Left ventricle myocardium inferior (tissue), 1 donor: Measurements from ENCODE around the gene DPM3. TPM values are rescaled to one million over a fixed set of nuclear protein-coding genes. Genes with fewer than 3 reads are reported as not detected.

ENCODE experiments used
- DNase-seq: peaks from one replicate; pipeline ENCODE4 v3.0.0-alpha.2; 2020
- H3K27ac ChIP-seq: fragments of 200-600 bp; replicated peaks from 2 replicates; pipeline ENCODE4 v1.8.0; 2021
- H3K27me3 ChIP-seq: fragments of 200-600 bp; 2 replicates; pipeline ENCODE4 v1.8.0; 2021; ENCODE audit warnings: low read depth
- H3K36me3 ChIP-seq: fragments of 200-600 bp; 2 replicates; pipeline ENCODE4 v1.8.0; 2021
- H3K4me1 ChIP-seq: fragments of 200-600 bp; 2 replicates; pipeline ENCODE4 v1.8.0; 2021
- H3K4me3 ChIP-seq: fragments of 200-600 bp; 2 replicates; pipeline ENCODE4 v1.8.0; 2021; ENCODE audit warnings: mild to moderate bottlenecking, moderate library complexity
- H3K9me3 ChIP-seq: fragments of 200-600 bp; replicated peaks from 2 replicates; pipeline ENCODE4 v1.8.0; 2021
- CTCF ChIP-seq: fragments of 200-600 bp; IDR thresholded peaks from 2 replicates; pipeline ENCODE4 v1.8.0; 2021; ENCODE audit warnings: antibody characterized with exemption, mild to moderate bottlenecking, borderline replicate concordance
- intact Hi-C: fragments of 100-400 bp; cut with micrococcal nuclease; formaldehyde crosslinking; loops from one replicate; pipeline ENCODE4 v1.11.0; 2022
- total RNA-seq: library from RNA; stranded (reverse); fragmentation: NEBNext Ultra II Directional; extraction: Animal tissue kit (Norgen Biotek cat#: 25700); gene quantifications from one replicate; pipeline ENCODE4 v1.2.1, GENCODE V29; 2021
- donor health status: DM: no; HTN: yes; CAD: no; lungs with severe emphysema.

Gene DPM3
- total RNA-seq, 1 donor from 2014 or later, result 54.5 TPM

DNA sequence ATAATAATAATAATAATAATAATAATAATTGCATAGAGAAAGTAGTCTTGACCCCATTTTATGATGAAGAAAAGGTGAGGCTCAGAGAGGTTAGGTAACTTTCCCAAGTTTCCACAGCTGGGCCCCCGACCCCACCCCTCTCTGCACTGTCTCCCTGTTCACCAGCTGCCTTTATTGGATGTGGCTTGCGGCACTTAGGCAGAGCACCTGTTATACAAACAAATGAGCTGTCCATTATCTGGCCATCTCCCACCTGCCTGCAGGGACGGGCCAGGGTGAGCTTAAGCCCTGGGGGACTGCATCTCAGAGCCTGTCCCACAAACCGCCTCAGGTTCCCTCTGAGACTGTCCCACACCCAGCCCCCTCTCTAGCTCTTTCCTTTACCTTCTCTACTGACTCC is 22.7 kb downstream of the DPM3 start:
- no peak overlapping the region for H3K27ac ChIP-seq
- H3K27me3 ChIP-seq, result no peaks in the 10 kb centered on the region
- TF ChIP-seq CTCF, result no peak
- H3K4me1 ChIP-seq, result no peaks in the 10 kb centered on the region
- DNase-seq, result no peak
- intact Hi-C loops, result no loop called here
- H3K4me3 ChIP-seq, result no peak overlapping the region
- no peaks in the 10 kb centered on the region for H3K36me3 ChIP-seq
- H3K9me3 ChIP-seq, result no peaks in the 10 kb centered on the region

DNA sequence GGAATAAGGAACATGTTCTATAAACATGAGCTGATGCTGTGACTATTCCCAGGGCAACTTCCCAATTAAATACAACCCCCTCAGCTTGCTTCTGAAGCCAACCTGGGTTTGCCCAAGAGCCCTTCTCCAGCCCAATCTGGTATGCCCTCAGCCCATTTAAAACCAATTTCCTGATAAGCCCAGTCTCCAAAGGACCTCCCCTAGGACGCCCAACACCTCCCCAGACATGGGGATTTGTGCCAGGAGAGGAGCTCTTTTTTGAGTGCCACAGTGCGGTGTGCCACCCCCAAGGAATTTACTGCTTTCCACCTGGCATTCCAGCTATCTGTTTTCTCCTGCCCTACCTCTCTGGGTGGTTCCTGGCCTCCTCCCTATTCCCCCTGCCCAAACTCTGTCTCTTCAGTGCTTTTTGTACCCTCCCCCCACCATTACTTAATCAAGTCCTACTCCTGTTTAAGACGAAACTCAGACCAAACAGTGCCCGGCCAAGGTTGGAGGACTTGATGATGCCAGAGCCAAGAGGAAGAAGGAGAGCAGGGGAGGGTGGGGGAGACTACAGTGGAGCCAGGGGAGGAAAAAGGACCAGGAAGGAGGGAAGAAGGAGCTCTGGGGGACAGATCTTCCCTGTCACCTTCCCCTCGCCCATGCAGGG is 24.1 kb downstream of the DPM3 start:
- Histone ChIP-seq H3K36me3 (no peaks in the 10 kb centered on the region), H3K27ac (no peak overlapping the region), H3K4me3 (no peak overlapping the region), H3K4me1 (no peaks in the 10 kb centered on the region), H3K27me3 (no peaks in the 10 kb centered on the region), H3K9me3 (no peaks in the 10 kb centered on the region)
- DNase-seq, result no peak
- TF ChIP-seq CTCF, result no peak
- intact Hi-C loops, result no loop called here

DNA sequence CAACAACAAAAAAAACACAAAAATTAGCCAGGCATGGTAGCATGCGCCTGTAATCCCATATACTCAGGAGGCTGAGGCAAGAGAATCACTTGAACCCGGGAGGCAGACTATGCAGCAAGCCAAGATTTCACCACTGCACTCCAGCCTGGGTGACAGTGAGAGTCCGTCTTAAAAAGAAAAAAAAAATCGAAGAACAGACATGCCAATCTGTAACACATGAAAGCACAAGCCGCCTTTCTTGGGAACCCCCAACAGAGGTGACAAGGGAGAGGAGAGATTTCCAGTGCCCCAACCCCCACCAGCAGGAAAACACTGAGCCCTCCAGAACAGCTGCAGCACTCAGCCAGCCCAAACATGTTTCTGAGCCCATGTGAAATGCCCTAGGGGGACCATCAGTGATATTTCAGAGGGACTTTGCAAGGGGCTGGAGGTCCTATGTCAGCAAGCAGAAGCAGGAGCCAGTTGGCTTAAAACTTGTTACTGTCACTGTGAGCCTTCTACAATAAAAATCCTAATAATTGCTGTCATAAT is 26.8 kb downstream of the DPM3 start:
- H3K36me3 ChIP-seq, result no peaks in the 10 kb centered on the region
- no peak for DNase-seq
- no peak for TF ChIP-seq CTCF
- no peaks in the 10 kb centered on the region for H3K9me3 ChIP-seq
- H3K27me3 ChIP-seq, result no peaks in the 10 kb centered on the region
- intact Hi-C loops, result no loop called here
- H3K4me3 ChIP-seq, result no peak overlapping the region
- H3K27ac ChIP-seq, result no peak overlapping the region
- no peaks in the 10 kb centered on the region for H3K4me1 ChIP-seq

- intact Hi-C loops, result no loop called here
- DNase-seq, result no peak
- no peak overlapping the region for H3K4me3 ChIP-seq
- H3K27ac ChIP-seq, result no peak overlapping the region
- no peaks in the 10 kb centered on the region for H3K9me3 ChIP-seq
- H3K4me1 ChIP-seq, result peaks cover under 1% of the 10 kb centered on the region
- H3K27me3 ChIP-seq, result no peaks in the 10 kb centered on the region
- TF ChIP-seq CTCF, result no peak
- no peaks in the 10 kb centered on the region for H3K36me3 ChIP-seq
These were observed 29.5 kb downstream of the DPM3 start for GRCh38 chr1:155110826-155111225.

DNA sequence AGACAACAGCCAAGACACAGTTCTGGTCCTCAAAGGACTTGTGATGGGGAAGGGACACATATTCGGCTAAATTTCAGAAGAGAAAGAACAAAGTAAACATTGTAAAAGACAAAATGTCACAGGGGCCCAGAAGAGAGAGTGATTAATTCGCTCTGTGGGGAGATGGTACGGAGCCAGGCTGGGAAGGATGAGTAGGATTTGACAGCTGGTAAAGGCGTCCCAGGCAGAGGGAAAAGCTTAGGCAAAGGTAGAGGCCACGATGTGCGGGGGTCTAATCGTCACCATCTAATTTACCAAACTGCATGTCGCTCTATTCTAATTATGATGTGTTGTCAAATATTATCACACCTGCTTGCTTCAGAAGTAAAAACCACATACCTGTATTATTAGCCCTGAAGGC is 29.9 kb downstream of the DPM3 start:
- H3K27me3 ChIP-seq, result no peaks in the 10 kb centered on the region
- no peaks in the 10 kb centered on the region for H3K36me3 ChIP-seq
- no peak for TF ChIP-seq CTCF
- no peak overlapping the region for H3K4me3 ChIP-seq
- H3K27ac ChIP-seq, result no peak overlapping the region
- H3K9me3 ChIP-seq, result no peaks in the 10 kb centered on the region
- H3K4me1 ChIP-seq, result peaks cover 5% of the 10 kb centered on the region
- DNase-seq, result no peak
- intact Hi-C loops, result no loop called here
